C1 segment of cervical spinal cord (tissue), 14 donors: ENCODE data around the gene MS4A8.
"Not testable (repeated sequence)": the region's sequence is repeated elsewhere in the genome, so short reads cannot be mapped to it uniquely, and the experiment has no call there.

Experiments
- DNase-seq, 14 donors: peaks; one replicate each; lab custom pipeline; 2025; lab: John Stamatoyannopoulos, UW

MS4A8 gene, protein sequence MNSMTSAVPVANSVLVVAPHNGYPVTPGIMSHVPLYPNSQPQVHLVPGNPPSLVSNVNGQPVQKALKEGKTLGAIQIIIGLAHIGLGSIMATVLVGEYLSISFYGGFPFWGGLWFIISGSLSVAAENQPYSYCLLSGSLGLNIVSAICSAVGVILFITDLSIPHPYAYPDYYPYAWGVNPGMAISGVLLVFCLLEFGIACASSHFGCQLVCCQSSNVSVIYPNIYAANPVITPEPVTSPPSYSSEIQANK

GRCh38 chr11:60699284-60699691 is at the start of gene MS4A8:
Gene MS4A8, plus strand, starts transcription at chr11:60699612. Its CDS starts 1,249 bp downstream, at chr11:60700861.
- DNase-seq: no peak

GRCh38 chr11:60657888-60658287 is 41.5 kb upstream of the MS4A8 start:
- no peak for DNase-seq

- DNase-seq: no peak
These were observed 41.0 kb upstream of the MS4A8 start for GRCh38 chr11:60658409-60658808.

DNA sequence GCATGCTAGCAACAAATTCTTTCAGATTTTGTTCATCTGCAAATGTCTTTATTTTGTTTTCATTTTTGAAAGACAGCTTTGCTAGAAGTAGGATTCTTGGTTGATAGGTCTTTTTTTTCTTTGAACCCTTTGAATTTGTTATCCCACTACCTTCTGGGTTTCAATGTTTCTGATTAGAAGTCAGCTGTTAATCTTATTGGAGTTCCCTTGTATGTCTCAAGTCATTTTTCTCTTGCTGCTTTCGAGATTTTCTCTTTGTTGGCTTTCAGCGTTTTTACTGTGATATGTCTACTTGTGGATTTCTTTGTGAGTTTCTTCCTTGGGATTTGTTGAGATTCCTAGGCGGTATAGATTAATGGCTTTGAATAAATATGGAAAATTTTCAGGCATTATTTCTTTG is 27.2 kb upstream of the MS4A8 start:
- no peak for DNase-seq

GRCh38 chr11:60678231-60678630 is 21.2 kb upstream of the MS4A8 start:
- DNase-seq: not testable (repeated sequence)

DNA sequence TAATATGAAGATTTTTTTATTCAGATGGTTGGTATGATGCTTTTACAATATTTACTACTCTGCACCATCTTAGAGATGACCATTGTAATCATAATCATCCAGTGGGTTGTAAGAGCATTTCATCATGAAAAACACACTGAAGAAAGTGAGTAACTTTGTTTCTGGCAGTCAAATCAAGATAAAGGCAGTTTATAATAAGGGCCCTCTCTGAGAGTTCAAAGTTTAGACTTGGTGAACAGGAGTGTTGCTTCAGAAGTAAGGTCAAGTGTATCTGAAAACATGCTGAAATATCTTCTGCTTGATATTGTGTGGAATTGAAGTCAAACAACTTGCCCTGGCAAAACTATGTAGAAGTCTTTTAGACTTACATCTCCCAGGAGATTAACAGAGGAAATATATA is 19.5 kb upstream of the MS4A8 start:
- no peak for DNase-seq

- no peak for DNase-seq
These were observed 18.8 kb upstream of the MS4A8 start for GRCh38 chr11:60680455-60681119.

GRCh38 chr11:60684541-60684848 is 14.9 kb upstream of the MS4A8 start:
- not testable (repeated sequence) for DNase-seq

DNA sequence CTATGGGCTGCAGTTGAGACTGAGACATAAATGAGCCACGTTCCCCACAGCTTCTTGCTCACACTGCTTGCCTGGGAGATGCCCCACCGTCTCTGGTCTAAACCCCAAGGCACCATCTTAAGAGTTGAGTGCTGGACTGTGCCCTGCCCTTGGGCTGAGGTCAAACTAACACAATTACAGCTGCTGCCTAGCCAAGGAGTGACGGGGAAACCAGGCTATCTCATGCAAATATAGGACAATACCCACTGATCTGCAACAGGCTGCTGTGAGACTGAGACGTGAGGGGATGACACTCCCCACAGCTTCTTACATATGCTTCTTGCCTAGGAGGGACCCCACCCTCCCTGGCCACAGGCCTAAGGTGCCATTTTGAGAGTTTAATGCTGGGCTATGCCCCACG is 7.8 kb upstream of the MS4A8 start:
- DNase-seq: no peak

GRCh38 chr11:60699936-60700335 is 524 bp downstream of the MS4A8 start:
- no peak for DNase-seq

GRCh38 chr11:60700689-60701468 is 1.5 kb downstream of the MS4A8 start:
- DNase-seq: no peak

DNA sequence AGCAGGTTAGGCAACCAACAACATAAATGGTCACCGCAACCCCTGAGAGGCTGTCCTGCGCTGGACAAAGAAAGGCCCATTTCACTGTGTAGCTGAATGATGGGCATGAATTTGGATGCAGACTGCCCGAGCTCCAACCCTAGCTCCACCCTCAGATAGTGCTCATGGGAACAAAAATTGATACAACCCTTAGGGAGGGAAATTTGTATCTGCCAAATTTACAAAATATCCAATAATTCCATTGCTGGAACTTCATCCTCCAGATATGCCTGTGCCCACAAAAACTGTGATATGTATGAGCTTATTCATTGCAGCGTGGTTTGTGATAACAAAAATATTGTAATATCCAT is 2.0 kb downstream of the MS4A8 start:
- no peak for DNase-seq

- DNase-seq: no peak
These were observed 4.0 kb downstream of the MS4A8 start for GRCh38 chr11:60703374-60703773.

- no peak for DNase-seq
These were observed 6.5 kb downstream of the MS4A8 start for GRCh38 chr11:60705895-60706294.

- DNase-seq: no peak
These were observed 7.5 kb downstream of the MS4A8 start for GRCh38 chr11:60706931-60707330.

DNA sequence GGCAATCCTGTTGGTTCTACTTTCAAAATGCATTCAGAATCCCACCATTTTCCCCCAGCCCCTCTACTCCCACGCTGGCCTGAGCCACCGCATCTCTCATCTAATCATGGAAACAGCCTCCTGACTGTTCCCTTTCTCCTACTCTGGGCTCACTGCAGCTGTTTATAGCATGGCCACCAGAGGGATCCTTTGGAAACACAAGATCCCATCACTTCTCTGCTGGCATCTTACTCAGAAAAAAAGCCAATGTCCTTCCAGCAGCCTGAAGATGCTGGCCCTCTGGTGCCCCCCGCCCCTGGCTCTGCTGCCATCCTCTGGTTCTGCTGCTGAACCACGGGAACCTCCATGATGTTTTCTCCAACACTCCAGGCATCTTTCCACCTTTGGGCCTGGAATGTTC is 11.1 kb downstream of the MS4A8 start:
- DNase-seq: no peak

DNA sequence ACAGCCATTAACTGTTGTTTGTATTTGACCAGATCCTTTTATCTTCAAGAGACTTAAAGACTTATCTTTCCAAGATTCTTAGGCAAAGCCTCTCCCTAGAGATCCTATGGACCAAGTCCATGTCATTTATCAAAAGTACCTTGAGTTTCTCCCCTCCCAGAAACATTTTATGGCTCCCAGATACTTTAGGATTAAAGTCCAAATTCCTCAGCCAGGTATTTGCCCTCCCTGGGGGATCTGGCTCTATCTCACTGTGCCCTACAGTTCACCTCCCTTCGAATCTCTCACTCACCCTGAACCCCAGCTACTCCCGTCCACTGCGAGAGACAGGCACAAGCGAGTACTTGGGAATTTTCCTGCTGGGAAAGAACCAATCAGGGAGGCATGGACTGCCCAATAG is 11.9 kb downstream of the MS4A8 start:
- DNase-seq: no peak

GRCh38 chr11:60713423-60713822 is 14.0 kb downstream of the MS4A8 start:
- DNase-seq: not testable (repeated sequence)

DNA sequence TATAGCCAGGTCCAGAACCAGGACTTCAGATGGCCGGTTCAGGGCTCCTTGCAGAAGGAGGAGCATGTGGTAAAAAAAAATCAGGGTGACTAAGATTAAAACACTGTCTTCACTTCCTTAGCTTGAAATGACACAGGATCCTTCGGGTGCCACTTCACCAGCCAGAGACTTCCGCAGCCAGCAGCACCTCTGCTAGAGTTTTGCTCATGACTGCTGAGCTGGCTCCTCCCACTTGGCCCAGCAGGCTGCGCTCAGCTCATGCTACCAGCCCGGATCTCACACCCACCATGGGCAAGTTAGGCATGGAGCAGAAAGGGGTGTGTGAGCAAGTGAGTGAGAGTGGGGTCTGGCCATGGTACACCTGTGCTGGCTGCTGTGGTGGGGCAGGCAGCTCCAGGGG is 18.5 kb downstream of the MS4A8 start:
- DNase-seq: no peak

DNA sequence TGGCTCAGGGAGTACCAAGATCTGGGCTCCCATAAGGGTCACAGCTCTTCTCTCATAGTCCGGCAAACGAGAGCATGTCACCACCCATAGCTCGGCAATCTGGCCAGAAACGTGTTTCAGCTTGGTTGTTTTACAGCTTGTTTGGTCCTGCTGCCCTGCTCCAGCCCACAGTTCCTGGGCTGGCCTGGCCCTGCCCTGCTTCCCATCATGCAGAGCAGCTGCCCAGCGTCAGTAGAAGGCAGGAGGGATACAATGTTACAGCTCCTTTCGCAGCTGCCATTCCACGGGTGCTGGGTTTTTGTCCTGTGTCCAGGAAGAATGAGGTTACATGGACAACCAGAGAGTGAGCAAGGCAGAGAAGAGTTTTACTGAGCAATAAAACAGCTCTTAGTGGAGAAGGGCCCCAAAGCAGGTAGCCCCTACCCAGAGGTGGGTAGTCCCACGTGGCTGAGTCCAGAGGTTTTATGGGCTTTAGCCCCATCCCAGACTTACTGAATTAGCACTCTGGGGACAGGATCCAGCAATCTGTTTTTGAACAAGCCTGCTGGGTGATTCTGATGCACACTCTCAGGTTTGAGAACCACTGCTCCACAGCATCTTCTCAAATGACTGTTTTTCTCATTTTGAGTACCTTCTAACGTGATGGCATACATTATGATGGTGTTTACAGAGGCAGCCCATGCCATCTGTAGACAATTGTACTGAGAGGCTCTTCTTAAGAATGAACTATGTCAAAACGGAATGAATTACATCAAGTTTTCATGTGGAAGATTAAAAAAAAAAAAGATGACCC is 19.3 kb downstream of the MS4A8 start:
- no peak for DNase-seq

DNA sequence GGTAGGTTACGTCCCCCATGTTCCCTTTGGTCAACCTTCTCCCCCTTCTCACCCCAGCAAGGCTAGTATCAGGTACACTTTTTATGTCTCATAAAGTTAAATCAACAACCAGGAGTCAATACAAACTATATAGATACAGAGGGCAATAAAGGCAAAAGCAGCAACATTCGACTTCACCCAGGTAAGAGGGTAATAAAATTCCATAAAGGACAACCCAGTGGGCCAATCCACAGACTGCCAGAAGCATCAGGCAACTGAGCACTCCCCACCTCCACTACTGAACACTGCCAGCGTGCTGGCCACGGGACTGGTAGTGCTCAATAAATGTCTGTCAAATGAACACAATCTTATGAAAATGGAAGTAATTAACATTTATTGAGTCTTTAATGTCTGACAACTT is 20.0 kb downstream of the MS4A8 start:
- no peak for DNase-seq

GRCh38 chr11:60720460-60720859 is 21.0 kb downstream of the MS4A8 start:
- DNase-seq: no peak
